Heart left ventricle (tissue), 13 donors: ENCODE results near the gene DDX42.

Experiments
- POLR2A ChIP-seq, 2 donors: fragments of 450-650 bp; IDR thresholded peaks; one replicate each; pipeline ENCODE4 v1.6.1; 2017; ENCODE audit warnings: antibody characterized with exemption in 2 of 2, mild to moderate bottlenecking in 2 of 2, moderate library complexity in 2 of 2
- TF ChIP-seq, protein P1 (sequence below), 12 donors: fragments of 200-600 bp; sonication (generic) in 4 of 12; IDR thresholded peaks; one replicate each; pipeline versions ENCODE4 v1.5.0 to v1.8.0; 2018 to 2022; ENCODE audit warnings: antibody characterized with exemption in 12 of 12, mild to moderate bottlenecking in 5 of 12
- donor health status: ischemic (EF 13 %, LVEDD 7.1; RV severe dilation, severe dysfunction).
- donor health status: DM: no; HTN: yes; CAD: no.
- donor health status: DM: no; HTN: no; CAD: no.
- donor health status: ischemic (EF 25% LVEDD 6.9; RV normal size, moderate dysfunction).
- donor health status: ischemic (EF 25% LVEDD 5.7; RV mildly dilated, moderate dysfunction).
- donor health status: ischemic (EF 35%, LVEDD 5.7; RV mildly dilated, moderate dysfunction).
- donor health status: nonischemic (EF 11% LVEDD 7.7; RV severe dilation, severe dysfunction).
- donor health status: DM: yes; HTN: yes; CAD: no.
- donor health status: PGD.
- donor health status: ischemic (EF 29% LVEDD 5.4; RV normal size, mild dysfunction).
- donor health status: nonischemic (EF 23%, LVEDD 6.1; RV moderate dilation, normal function).

DNA sequence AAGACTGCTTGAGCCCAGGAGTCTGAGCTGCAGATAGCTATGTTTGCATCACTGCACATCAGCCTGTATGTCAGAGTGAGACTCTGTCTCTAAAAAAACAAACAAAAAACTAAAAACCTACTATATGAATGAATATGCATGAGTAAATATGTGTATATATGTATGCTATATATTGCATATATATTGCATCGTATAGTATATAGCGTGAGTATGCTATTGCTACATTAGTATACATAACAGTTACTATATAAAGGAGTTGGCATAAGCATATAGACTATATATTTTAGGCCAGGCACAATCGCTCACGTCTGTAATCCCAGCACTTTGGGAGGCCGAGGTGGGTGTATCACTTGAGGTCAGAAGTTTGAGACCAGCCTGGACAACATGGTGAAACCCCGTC lies 16.1 kb downstream of the DDX42 start:
- no peak for TF ChIP-seq POLR2A (IDR thresholded peaks at IDR 0.05)
- TF ChIP-seq, protein P1, sequence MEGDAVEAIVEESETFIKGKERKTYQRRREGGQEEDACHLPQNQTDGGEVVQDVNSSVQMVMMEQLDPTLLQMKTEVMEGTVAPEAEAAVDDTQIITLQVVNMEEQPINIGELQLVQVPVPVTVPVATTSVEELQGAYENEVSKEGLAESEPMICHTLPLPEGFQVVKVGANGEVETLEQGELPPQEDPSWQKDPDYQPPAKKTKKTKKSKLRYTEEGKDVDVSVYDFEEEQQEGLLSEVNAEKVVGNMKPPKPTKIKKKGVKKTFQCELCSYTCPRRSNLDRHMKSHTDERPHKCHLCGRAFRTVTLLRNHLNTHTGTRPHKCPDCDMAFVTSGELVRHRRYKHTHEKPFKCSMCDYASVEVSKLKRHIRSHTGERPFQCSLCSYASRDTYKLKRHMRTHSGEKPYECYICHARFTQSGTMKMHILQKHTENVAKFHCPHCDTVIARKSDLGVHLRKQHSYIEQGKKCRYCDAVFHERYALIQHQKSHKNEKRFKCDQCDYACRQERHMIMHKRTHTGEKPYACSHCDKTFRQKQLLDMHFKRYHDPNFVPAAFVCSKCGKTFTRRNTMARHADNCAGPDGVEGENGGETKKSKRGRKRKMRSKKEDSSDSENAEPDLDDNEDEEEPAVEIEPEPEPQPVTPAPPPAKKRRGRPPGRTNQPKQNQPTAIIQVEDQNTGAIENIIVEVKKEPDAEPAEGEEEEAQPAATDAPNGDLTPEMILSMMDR (IDR thresholded peaks at IDR 0.05), result no peak
